Smooth muscle cell (in vitro differentiated cells): Measurements from ENCODE around the gene RRH. TPM values are rescaled to one million over a fixed set of nuclear protein-coding genes. Genes with fewer than 3 reads are reported as not detected.

Source experiments
- DNase-seq: peaks from one replicate; lab custom pipeline; 2025; ENCODE audit not compliant: unreplicated experiment; lab: John Stamatoyannopoulos, UW
- H2AFZ ChIP-seq: fragments of 200-600 bp; sonication (generic); 2 replicates; pipeline ENCODE4 v1.6.0; 2016; ENCODE audit warnings: antibody characterized with exemption, low read depth, mild to moderate bottlenecking
- H3F3A ChIP-seq: fragments of 200-600 bp; sonication (generic); 2 replicates; pipeline ENCODE4 v1.6.0; 2017; ENCODE audit warnings: antibody characterized with exemption, low read depth
- H3K27ac ChIP-seq: fragments of 200-600 bp; sonication (generic); 2 replicates; pipeline ENCODE4 v1.5.1; 2016; ENCODE audit warnings: low read depth, mild to moderate bottlenecking
- H3K27me3 ChIP-seq: fragments of 200-600 bp; sonication (generic); 2 replicates; pipeline ENCODE4 v1.6.1; 2016; ENCODE audit warnings: low read depth, mild to moderate bottlenecking
- H3K36me3 ChIP-seq: fragments of 200-600 bp; sonication (generic); 2 replicates; pipeline ENCODE4 v1.5.1; 2016; ENCODE audit warnings: low read depth
- H3K4me1 ChIP-seq: fragments of 200-600 bp; sonication (generic); 2 replicates; pipeline ENCODE4 v1.5.1; 2016; ENCODE audit warnings: low read depth
- H3K4me2 ChIP-seq: fragments of 200-600 bp; sonication (generic); 2 replicates; pipeline ENCODE4 v1.6.0; 2016; ENCODE audit warnings: mild to moderate bottlenecking
- H3K4me3 ChIP-seq: fragments of 200-600 bp; sonication (generic); 2 replicates; pipeline ENCODE4 v1.5.1; 2016; ENCODE audit warnings: mild to moderate bottlenecking
- H3K79me2 ChIP-seq: fragments of 200-600 bp; sonication (generic); 2 replicates; pipeline ENCODE4 v1.6.0; 2016; ENCODE audit warnings: low read depth, mild to moderate bottlenecking
- H3K9ac ChIP-seq: fragments of 200-600 bp; sonication (generic); 2 replicates; pipeline ENCODE4 v1.6.0; 2016; ENCODE audit warnings: low read depth
- H3K9me3 ChIP-seq: fragments of 200-600 bp; sonication (generic); replicated peaks from 2 replicates; pipeline ENCODE4 v1.5.1; 2016; ENCODE audit warnings: low read depth
- H4K20me1 ChIP-seq: fragments of 200-600 bp; sonication (generic); 2 replicates; pipeline ENCODE4 v1.6.0; 2016; ENCODE audit warnings: low read depth
- CTCF ChIP-seq: fragments of 200-600 bp; sonication (generic); IDR thresholded peaks from 2 replicates; pipeline ENCODE4 v1.5.1; 2017; ENCODE audit warnings: borderline replicate concordance, mild to moderate bottlenecking, antibody characterized with exemption; ENCODE audit not compliant: insufficient read depth, poor library complexity, severe bottlenecking
- WGBS: methylation state at CpG from one replicate; pipeline ENCODE4 v1.1.7; 2016; ENCODE audit warnings: low lambda C conversion rate; 5-methylcytosine and 5-hydroxymethylcytosine counted together
- polyA plus RNA-seq: library from polyadenylated mRNA; unstranded; fragments of >200 nt; fragmentation: Nextera tagmentation; extraction: Ambion mirVana; gene quantifications from 2 replicates; pipeline ENCODE4 v1.2.1, GENCODE V29; 2016
- total RNA-seq: library from RNA; depleted of rRNA; stranded (reverse); fragments of >200 nt; gene quantifications from 2 replicates; pipeline ENCODE4 v1.2.3, GENCODE V29; 2014

RRH gene
- total and polyA plus RNA-seq, 2 experiments from 2014 or later = not detected

DNA sequence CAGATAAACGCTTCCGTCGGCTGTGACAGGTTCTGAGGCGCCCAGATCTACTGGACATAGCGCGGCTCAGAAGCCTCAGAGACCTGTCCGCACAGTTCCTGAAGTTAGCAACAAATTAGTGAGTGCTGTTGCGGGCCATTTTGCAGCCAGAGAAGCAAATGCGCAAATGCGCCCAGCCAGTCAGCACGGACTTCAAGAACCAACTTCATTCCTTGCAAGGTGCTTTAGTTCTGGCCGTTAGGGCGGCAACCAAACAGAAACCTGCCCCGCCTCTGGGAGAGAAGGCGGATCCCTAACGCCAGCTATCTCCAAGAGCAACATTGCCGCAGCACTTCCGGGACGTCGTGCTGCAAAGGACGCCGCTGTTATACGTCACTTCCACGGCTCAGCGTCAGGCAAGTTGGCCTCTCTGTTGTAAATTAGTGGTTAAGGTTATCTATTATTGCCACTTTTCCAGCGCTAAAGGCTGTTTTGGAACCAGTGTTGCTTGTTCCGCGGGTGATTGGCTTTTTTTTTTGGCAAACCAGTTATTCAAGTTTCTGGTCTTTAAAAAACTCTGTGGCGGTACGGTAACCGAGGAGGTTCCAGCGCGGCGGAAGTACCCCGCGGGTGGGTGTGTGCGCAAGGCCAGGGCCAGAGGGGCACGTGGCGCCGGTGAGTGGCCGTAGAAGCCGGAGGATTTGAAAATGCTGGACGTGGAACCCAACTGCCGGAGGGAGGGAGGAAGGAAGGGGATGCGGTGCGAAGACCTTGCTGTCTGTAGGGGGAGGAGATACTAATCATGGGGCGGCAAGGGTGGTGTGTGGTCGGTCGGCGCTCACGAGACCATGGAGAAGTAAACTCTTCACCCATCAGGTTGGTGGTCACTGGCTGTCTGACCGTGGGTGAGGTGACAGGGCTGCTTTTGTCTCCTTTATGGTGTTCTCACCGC, 12.4 kb upstream of the RRH start, which contains the start of gene GAR1:
GAR1 (plus strand) TSS at position 612 of the 931 bp plus-strand sequence. CDS start 403 bp downstream, outside the sequence.
- peak within 1 kb of the TSS; percentile 61 for H3K4me3 ChIP-seq
- no peaks in the 10 kb centered on the region for H3K9me3 ChIP-seq
- peak within 1 kb of the TSS; percentile 79 for H3K9ac ChIP-seq
- H3K4me1 ChIP-seq = peaks cover 9% of the 10 kb centered on the region
- H3K79me2 ChIP-seq = peaks cover 42% of the 10 kb centered on the region
- peak within 1 kb of the TSS; percentile 83 for H3K27ac ChIP-seq
- H3K27me3 ChIP-seq = no peaks in the 10 kb centered on the region
- H3K4me2 ChIP-seq = peak within 1 kb of the TSS; percentile 80
- H4K20me1 ChIP-seq = no peaks in the 10 kb centered on the region
- H3K36me3 ChIP-seq = no peaks in the 10 kb centered on the region
- peak; percentile 42 for DNase-seq
- WGBS = under 1% methylated on average over 53 of the region's 53 CpGs
- H2AFZ ChIP-seq = peak within 1 kb of the TSS; percentile 94
- no peaks in the 10 kb centered on the region for H3F3A ChIP-seq
- no peak for TF ChIP-seq CTCF

GRCh38 chr4:109816082-109816442, 11.7 kb upstream of the RRH start:
- DNase-seq = no peak
- TF ChIP-seq CTCF = no peak
- H2AFZ ChIP-seq = peak overlapping the region; percentile 94
- H4K20me1 ChIP-seq = no peaks in the 10 kb centered on the region
- no peaks in the 10 kb centered on the region for H3K36me3 ChIP-seq
- H3K4me1 ChIP-seq = peaks cover 9% of the 10 kb centered on the region
- peaks cover 42% of the 10 kb centered on the region for H3K79me2 ChIP-seq
- peak overlapping the region; percentile 79 for H3K9ac ChIP-seq
- under 1% methylated on average over 19 of the region's 19 CpGs for WGBS
- H3K27ac ChIP-seq = peak overlapping the region; percentile 83
- H3K4me2 ChIP-seq = peak overlapping the region; percentile 80
- H3F3A ChIP-seq = no peaks in the 10 kb centered on the region
- H3K4me3 ChIP-seq = peak overlapping the region; percentile 61
- H3K27me3 ChIP-seq = no peaks in the 10 kb centered on the region
- H3K9me3 ChIP-seq = no peaks in the 10 kb centered on the region

- Histone ChIP-seq H3K27ac (peak overlapping the region; percentile 83), H3K79me2 (peaks cover 42% of the 10 kb centered on the region), H3K27me3 (no peaks in the 10 kb centered on the region), H3K4me3 (peak overlapping the region; percentile 61), H3F3A (no peaks in the 10 kb centered on the region), H3K4me2 (peak overlapping the region; percentile 80), H3K9me3 (no peaks in the 10 kb centered on the region), H4K20me1 (no peaks in the 10 kb centered on the region), H3K36me3 (no peaks in the 10 kb centered on the region), H2AFZ (no peak overlapping the region), H3K9ac (peak overlapping the region; percentile 79), H3K4me1 (peaks cover 9% of the 10 kb centered on the region)
- no peak for TF ChIP-seq CTCF
- no peak for DNase-seq
- WGBS = 86% methylated on average over 1 of the region's 1 CpG
Measured at GRCh38 chr4:109816894-109817293, 10.9 kb upstream of the RRH start.

- Histone ChIP-seq H2AFZ (no peak overlapping the region), H3K4me3 (no peak overlapping the region), H3K4me2 (no peak overlapping the region), H3F3A (no peaks in the 10 kb centered on the region), H3K36me3 (peaks cover 8% of the 10 kb centered on the region), H3K27ac (no peak overlapping the region), H3K9me3 (no peaks in the 10 kb centered on the region), H3K4me1 (peaks cover 9% of the 10 kb centered on the region), H3K79me2 (peaks cover 42% of the 10 kb centered on the region), H4K20me1 (no peaks in the 10 kb centered on the region), H3K9ac (no peak overlapping the region), H3K27me3 (no peaks in the 10 kb centered on the region)
- WGBS = 93% methylated on average over 4 of the region's 4 CpGs
- no peak for DNase-seq
- TF ChIP-seq CTCF = no peak
Measured at GRCh38 chr4:109818268-109818667, 9.5 kb upstream of the RRH start.
